HG03135 (cell line): Measurements from ENCODE around the gene TM4SF1.
"Not testable (repeated sequence)": the region's sequence is repeated elsewhere in the genome, so short reads cannot be mapped to it uniquely, and the experiment has no call there.

Source experiments
- ATAC-seq: cut with Tn5 transposase; IDR thresholded peaks from one replicate; pipeline ENCODE4 v1.9.1; 2021; ENCODE audit warnings: mild to moderate bottlenecking, moderate library complexity; ENCODE audit not compliant: unreplicated experiment

TM4SF1 gene

DNA sequence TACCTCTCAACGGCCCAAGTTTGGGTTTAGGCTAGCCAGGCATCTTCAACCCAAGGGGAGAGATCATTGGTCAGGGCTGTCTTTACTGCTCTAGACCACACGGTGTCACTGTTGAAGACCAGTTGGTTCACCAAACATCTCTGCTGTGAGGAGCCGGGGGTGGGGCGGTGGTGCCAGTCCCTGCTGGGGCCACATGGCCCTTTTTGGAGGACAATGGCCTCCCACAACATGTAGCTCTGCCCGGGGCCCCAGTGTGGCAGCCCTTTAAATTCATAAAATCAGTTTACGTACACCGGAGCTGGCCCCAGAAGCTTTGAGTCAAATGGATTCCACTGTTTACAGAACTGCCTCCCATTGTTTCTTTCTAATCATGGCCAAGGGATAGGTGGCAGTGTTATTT, 24.9 kb downstream of the TM4SF1 start:
- ATAC-seq: peak; percentile 95

DNA sequence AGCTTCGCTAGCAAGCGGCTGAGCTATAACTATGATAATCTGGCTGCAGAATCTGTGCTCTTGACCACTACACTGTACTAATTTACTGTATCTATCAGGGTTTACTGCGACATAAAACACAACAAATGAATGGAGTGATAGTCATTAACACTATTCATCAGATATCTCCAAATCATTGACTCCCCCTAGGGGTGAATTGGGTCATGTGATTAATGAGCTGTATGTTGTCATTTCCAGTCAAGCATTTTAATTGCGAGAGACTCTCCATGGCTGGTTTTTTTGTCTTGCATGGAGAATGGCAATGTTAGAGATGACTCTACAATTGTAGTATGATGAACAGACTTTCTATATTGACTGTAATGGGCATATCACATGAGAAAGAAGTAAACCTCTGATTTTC, 33.5 kb downstream of the TM4SF1 start:
- ATAC-seq: no peak

DNA sequence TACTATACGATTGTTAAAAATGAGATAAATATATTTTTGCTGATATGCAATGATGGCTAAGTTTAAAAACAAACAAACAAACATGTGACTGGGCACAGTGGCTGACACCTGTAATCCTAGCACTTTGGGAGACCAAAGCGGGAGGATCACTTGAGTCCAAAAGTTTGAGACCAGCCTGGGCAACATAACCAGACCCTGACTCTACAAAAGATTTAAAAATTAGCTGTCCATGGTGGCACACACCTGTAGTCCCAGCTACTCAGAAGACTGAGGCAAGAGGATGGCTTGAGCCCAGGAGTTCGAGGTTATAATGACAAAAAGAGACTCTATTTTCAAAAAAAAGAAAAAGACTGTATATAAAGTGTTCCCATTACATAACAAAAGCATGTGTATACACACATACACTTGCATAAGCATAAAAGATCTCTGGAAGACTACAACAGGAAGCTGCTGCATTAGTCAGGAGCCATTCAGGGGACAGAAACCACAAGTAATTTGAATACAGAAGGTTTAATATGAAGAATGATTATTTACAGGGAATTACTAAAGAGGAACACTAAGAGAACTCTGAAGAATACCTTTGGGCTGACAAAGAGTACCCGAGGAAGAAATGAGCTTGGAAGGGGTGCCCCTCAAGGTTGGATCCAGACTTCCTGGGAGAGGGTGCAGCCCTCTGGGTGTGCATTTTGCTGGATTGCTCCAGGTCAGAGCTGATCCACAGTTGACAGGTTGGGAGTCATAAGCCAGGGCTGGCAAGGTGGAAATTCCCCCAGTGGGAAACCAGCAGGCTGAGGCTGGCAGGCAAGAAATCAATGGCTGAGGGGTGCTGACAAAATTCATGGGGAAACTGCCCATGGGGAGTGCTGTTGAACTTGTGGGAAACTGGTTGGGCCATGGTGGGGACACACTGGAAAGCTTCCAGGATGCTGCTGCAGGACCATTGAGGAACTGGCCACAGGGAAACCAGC, 34.8 kb downstream of the TM4SF1 start:
- no peak for ATAC-seq

DNA sequence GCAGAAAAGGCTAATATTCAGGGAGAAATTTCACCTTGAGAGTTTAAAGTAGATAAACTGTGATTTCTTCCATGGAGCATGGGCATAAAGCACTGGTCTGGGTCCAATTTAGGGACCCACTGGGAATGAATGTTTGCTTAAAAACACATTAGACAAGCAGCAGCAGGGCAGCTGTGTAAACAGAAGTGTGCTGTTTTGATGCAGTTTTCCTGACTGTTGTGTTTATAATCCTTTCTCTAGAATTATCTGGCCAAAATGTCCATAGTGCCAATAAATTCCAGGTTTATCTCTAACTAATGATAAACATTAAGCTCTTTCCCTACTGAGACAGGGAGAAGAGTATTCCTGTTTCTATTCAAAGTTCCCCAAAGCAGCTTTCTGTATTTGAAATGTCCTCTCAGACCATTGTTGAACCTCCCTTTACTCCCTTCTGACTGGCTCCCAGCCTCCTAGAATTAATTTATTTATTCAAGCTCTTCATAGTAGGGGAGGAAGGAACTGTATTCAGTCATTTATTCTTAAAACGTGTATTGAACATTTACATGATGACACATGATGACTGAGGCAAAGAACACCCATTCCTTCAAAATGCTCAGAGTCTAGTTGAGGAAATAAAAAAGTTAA, 37.0 kb downstream of the TM4SF1 start:
- ATAC-seq: no peak

DNA sequence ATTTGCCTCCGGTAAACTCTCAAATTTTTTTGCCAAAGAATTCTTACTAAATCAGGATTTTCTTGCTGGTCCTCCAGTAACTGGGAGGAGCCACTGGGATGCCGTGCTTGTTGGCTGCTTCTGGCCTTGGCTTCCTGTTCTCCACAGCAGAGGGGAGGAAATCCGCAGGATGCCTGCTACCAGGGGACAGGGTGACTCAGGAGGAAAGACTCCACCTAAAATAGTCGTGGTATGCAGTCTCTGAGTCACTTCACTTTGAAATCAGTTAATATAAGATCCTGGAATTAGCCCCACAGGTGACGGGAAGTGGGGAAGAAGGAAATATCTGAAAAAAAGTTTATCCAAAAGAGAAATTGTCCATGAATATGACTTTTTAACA, 37.5 kb downstream of the TM4SF1 start:
- no peak for ATAC-seq

DNA sequence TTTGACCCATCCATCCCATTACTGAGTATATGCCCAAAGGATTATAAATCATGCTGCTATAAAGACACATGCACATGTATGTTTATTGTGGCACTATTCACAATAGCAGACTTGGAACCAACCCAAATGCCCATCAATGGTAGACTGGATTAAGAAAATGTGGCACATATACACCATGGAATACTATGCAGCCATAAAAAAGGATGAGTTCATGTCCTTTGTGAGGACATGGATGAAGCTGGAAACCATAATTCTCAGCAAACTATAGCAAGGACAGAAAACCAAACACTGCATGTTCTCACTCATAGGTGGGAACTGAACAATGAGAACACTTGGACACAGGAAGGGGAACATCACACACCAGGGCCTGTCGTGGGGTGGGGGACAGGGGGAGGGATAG, 40.0 kb downstream of the TM4SF1 start:
- not testable (repeated sequence) for ATAC-seq

DNA sequence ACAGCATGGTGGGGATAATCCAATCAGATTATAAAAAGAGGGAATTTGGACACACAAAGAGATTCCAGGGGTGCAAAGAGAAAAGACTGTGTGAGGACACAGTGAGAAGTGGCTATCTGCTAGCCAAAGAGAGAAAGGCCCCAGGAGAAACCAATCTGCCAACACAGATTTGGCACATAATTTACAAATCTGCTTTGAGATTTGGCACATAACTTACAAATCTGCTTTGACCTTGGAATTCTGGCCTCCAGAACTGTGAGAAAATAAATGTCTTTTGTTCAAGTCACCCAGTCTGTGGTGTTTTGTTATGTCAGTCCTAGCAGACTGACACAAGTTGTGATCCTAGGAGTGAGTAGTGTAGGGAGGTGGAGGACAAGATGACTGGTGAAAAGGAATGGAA, 40.5 kb downstream of the TM4SF1 start:
- no peak for ATAC-seq

DNA sequence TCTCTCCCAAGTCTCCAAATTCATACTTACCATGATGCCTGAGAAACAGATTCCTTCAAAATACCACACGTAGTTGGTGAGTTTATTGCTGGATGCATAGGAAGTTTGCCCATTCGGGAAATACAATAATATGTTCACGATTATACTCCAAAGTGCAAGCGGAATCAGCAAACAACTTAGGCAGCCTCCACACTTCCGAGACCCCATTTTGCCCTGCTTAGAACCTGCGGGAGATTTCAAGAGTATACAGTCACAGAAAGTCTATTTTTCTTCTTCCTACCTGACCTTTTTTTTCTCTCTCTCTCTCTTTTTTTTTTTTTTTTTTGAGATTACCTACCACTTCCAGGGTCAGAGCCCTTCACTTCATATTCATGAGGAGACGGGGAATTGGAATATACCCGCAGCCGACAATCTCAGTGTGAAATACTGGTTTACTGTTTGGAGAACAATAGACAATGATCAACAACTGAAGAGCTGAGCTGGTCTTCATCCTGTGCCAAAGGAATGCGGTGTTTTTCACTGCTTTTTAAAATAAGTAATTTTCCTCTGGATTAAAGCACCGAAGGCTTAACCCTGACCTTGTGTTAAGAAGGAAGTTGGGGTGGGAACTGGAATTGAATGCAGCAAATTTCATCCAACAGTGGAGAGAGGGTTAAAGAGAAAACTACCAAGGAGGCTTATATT, 44.1 kb downstream of the TM4SF1 start, which contains the start of gene TM4SF18:
TSS of gene TM4SF18 (minus strand) at position 461 of the 684 bp plus-strand sequence. CDS start at position 207, 254 bp downstream.
- no peak for ATAC-seq

DNA sequence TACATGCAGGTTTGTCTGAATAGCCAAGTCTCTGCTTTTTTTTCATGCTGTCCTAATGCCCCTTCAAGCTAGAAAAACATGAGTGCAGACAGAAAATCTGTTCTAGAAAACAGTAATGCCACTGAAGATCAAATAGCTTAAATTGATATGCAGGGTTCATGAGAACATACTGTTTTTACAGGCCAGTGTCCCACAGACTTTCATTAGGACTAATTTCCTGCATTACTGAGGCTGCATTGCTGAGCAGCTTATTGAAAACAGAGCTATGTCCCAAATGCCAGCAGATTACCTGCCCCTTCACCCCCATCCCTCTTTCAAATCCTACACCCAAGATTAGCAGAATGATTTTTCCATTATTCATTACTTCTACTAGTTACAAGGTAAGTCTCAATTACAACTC, 44.7 kb downstream of the TM4SF1 start:
- no peak for ATAC-seq

DNA sequence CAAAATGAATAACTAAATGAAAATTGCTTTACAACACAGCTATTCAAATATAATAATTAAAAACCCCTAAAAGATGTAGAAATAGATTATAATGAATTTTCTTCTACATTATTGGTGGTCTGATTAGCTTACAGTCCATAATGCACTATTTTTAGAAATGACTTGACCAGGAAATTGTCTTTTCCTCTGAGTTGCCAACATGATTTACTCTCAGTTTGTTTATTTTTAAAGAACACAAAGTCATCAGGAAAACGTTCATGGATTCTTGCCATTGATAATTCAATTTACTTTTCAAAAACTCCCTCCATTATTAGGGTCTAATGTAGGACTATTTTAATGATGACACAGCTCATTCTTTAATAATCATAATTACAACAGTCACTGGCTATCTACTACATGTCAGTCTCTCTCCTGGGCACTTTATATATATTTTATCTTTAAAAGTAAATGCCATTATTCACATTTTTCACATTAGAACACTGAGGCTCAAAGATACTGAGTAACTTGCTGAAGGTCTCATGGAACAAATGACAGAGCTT, 45.2 kb downstream of the TM4SF1 start:
- ATAC-seq: no peak

DNA sequence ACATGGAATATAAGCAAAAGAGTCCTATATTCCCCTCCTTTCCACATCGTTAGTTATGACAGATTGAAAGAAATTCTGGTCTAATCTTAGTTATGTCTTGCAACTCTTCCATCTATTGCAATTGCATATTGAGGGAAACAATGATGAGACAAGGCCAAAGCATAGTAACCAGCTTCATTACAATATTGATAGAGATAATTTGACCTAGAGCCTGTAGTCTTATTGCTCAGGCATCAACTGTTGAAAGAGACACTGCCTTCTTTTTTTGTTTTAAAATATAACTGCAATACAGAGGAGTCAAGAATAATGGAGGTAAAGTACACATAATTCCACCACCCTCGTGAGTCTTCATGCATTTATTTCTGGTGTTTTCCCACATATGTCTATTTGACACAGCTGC, 46.1 kb downstream of the TM4SF1 start:
- ATAC-seq: no peak

DNA sequence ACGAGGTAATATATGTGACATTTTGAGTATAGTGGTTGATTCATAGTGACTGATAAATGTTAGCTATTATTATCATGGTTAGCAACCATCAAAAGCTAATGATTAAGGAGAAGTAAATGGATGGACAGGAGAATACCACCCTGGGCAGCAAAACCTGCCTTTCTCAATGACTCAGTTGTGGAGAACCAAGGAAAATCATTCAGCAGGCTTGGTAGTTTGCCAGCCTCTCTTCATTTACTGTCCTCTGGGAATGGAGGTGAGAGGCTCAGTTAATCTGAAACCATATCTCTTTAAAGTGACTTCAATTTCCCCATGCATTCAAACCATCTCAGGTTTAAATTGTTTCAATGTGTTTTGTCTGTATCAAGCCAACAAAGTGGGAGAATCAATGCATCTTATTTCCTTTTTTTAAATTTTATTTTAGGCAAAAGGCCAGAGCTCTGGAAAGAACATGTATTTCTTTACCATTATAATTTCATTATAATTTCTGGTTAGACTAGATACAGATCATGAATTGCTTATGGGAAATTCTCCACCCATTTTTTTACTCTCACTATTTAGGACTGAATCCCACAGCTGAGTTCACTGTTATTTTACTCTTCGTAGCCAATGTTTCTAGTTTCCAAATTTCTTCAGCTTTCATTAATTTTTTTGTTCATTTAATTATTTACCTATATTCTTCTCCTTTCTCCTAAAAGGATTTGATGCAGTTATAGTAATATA, 46.7 kb downstream of the TM4SF1 start:
- ATAC-seq: no peak

DNA sequence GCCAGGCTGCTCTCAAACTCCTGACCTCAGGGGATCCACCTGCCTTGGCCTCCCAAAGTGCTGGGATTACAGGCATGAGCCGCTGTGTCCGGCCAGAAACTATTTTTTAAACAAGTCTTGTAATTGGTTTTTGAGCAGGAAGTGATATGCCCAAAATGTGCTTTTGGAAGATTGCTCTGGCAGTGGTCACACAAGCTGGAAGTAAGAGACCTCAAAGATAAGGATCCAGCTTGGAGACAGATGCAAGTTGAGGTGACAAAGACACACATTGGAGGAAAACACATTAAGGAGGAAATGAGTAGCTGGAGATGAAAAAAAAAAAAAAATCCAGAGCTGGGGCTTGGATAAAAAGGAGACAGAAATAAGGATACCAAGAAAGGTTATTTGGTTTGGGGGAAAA, 50.3 kb downstream of the TM4SF1 start:
- ATAC-seq: no peak

DNA sequence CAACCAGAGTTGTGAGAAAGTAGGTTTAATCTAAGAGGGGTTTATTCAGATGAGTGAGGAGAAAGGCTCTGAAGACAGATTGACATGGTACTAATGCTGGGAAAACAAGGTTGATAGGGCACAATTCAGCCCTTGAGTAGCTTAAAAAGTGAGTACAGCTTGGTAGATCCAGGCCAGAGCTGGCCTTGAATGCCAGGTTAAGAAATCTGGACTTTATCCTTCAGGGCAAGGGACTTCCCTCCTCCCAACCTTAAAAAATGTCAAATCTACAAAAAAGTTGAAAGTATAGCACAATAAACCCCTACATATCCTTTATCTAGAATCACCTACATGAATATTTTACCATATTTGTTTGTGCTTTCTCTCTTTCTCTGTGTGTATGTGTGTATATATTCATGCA, 51.9 kb downstream of the TM4SF1 start:
- ATAC-seq: no peak

DNA sequence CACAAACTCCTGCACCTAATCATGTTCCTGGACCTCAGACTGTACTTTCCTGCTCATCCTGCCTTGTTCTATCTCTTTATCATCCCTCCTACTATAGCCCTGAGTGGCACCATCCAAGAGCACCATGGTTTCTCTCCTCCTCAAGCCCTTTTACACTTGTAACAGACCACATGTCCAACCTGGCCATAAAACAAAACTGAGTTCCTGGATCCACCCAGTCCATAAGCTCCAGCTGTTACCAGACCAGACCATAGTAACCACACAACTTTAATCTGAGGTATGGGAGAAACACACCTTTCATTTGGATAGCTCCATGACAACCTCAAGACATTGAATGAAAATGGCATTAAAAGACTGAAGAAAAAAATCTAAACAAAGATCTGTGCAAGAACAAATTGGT, 53.1 kb downstream of the TM4SF1 start:
- no peak for ATAC-seq

DNA sequence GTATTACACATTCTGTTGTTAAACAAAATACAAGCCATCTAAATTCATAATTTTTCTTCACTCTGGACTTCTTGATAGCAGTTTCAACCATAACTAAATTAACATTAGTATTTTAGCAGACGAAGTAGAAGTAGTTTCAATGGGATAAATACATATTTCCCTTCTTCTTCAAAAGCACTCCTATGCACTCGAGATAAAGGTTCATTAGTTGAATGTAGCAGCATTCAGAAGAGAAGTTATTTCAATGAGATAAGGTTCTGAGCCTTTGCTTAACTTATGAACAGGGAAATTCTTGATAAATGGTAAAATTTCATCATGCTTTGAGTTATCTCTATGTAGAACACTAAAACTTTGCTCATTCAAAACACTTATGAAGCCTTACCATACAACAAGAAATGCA, 55.8 kb downstream of the TM4SF1 start:
- ATAC-seq: no peak

DNA sequence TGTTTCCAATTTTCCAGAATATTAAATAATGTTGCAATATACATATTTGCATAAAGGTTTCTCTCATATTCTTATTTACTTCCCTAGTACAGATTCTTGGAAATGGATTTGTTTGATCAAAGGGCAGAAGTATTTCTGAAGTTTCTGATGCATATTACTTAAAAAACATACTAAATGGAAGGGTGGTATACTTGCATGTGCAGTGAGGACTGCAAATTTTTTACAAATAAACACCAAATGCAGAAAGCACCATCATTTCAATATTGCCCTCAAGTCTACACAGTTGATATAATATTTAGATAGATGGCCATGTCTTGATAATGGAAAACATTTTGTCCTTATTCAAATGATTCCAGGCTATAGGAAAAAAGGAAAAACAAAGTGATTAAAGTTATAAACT, 56.3 kb downstream of the TM4SF1 start:
- ATAC-seq: no peak

DNA sequence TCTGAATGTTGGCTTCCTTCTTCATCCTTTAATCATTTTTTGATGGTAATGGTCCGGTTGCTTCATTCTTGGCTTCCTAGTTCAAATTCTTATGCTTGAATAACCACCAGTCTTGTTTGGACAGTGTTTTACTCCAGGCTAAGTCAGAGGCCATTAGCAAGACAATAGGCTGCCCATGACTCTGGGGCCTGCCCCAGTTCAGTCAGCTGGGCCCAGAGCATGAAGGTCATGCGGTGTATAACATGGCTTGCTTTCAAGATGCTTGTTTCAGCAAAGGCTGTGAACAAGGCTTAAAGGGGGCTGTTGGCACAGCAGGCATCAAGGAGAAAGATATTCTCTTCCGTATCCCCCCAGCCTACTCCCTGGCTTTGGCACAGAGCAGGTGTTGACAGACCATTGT, 57.7 kb downstream of the TM4SF1 start:
- no peak for ATAC-seq
